ENCODE results near the gene TNFRSF21.
"Not testable (repeated sequence)": the region's sequence is repeated elsewhere in the genome, so short reads cannot be mapped to it uniquely, and the experiment has no call there.

Gene TNFRSF21

GRCh38 chr6:47288267-47289090, 21.2 kb downstream of the TNFRSF21 start:
- DNase-seq (ENCODE audit: low spot score) = no peak

GRCh38 chr6:47286301-47286700, 23.4 kb downstream of the TNFRSF21 start:
- DNase-seq (ENCODE audit: low spot score) = no peak

GRCh38 chr6:47283993-47284392, 25.7 kb downstream of the TNFRSF21 start:
- no peak for DNase-seq (ENCODE audit: low spot score)

- DNase-seq (ENCODE audit: low spot score) = no peak
Observed at GRCh38 chr6:47278545-47278944, 31.2 kb downstream of the TNFRSF21 start.

GRCh38 chr6:47277702-47278101, 32.0 kb downstream of the TNFRSF21 start:
- DNase-seq (ENCODE audit: low spot score) = no peak

- DNase-seq (ENCODE audit: low spot score) = no peak
Observed at GRCh38 chr6:47276377-47276776, 33.3 kb downstream of the TNFRSF21 start.

GRCh38 chr6:47275640-47276039, 34.1 kb downstream of the TNFRSF21 start:
- DNase-seq (ENCODE audit: low spot score) = no peak

GRCh38 chr6:47275132-47275531, 34.6 kb downstream of the TNFRSF21 start:
- DNase-seq (ENCODE audit: low spot score) = not testable (repeated sequence)

- no peak for DNase-seq (ENCODE audit: low spot score)
Observed at GRCh38 chr6:47268572-47269187, 41.0 kb downstream of the TNFRSF21 start.

GRCh38 chr6:47267301-47267700, 42.4 kb downstream of the TNFRSF21 start:
- DNase-seq (ENCODE audit: low spot score) = no peak

- DNase-seq (ENCODE audit: low spot score) = no peak
Observed at GRCh38 chr6:47265971-47266370, 43.7 kb downstream of the TNFRSF21 start.

- DNase-seq (ENCODE audit: low spot score) = no peak
Observed at GRCh38 chr6:47264775-47265184, 44.9 kb downstream of the TNFRSF21 start.

GRCh38 chr6:47263268-47263667, 46.4 kb downstream of the TNFRSF21 start:
- DNase-seq (ENCODE audit: low spot score) = no peak

GRCh38 chr6:47262231-47262630, 47.5 kb downstream of the TNFRSF21 start:
- no peak for DNase-seq (ENCODE audit: low spot score)

- no peak for DNase-seq (ENCODE audit: low spot score)
Observed at GRCh38 chr6:47261191-47261590, 48.5 kb downstream of the TNFRSF21 start.

GRCh38 chr6:47260021-47260420, 49.7 kb downstream of the TNFRSF21 start:
- DNase-seq (ENCODE audit: low spot score) = no peak

GRCh38 chr6:47258724-47259347, 50.9 kb downstream of the TNFRSF21 start:
- DNase-seq (ENCODE audit: low spot score) = no peak

GRCh38 chr6:47256981-47257730, 52.5 kb downstream of the TNFRSF21 start:
- peak; percentile 67 for DNase-seq (ENCODE audit: low spot score)

GRCh38 chr6:47256361-47256760, 53.3 kb downstream of the TNFRSF21 start:
- DNase-seq (ENCODE audit: low spot score) = no peak

- DNase-seq (ENCODE audit: low spot score) = no peak
Observed at GRCh38 chr6:47254906-47255305, 54.8 kb downstream of the TNFRSF21 start.

GRCh38 chr6:47254051-47254450, 55.7 kb downstream of the TNFRSF21 start:
- DNase-seq (ENCODE audit: low spot score) = no peak

- DNase-seq (ENCODE audit: low spot score) = no peak
Observed at GRCh38 chr6:47253136-47253535, 56.6 kb downstream of the TNFRSF21 start.
